Spleen (tissue), 7 donors: ENCODE data around the gene SLC7A6.

ENCODE experiments used
- POLR2A ChIP-seq, 3 donors: fragments of 450-650 bp; IDR thresholded peaks; one replicate each; pipeline ENCODE4 v1.5.1; 2017; ENCODE audit warnings: antibody characterized with exemption in 3 of 3, mild to moderate bottlenecking in 1 of 3
- POLR2AphosphoS5 ChIP-seq, 3 donors: sonication (generic); formaldehyde crosslinking; IDR thresholded peaks; one replicate each; pipeline ENCODE4 v1.5.1; 2017; ENCODE audit warnings: antibody characterized with exemption in 3 of 3
- TF ChIP-seq, protein P1 (sequence below), 11 experiments: fragments of 200-600 bp in 7 of 11; fragments of 450-650 bp in 4 of 11; sonication (generic) in 4 of 11; IDR thresholded peaks in 8 of 11; conservative IDR thresholded peaks in 3 of 11; 1 replicate in 7 of 11; 2 replicates in 4 of 11; pipeline versions ENCODE4 v1.4.0 to v1.8.0; 2016 to 2021; ENCODE audit warnings: antibody characterized with exemption in 11 of 11, inconsistent platforms in 4 of 11, mild to moderate bottlenecking in 1 of 11
- donor health status: DM: no; HTN: no; CAD: no; lungs with moderate emphysema.
- donor health status: DM: no; HTN: no; CAD: no.
- donor health status: DM: no; HTN: no; CAD: no.

DNA sequence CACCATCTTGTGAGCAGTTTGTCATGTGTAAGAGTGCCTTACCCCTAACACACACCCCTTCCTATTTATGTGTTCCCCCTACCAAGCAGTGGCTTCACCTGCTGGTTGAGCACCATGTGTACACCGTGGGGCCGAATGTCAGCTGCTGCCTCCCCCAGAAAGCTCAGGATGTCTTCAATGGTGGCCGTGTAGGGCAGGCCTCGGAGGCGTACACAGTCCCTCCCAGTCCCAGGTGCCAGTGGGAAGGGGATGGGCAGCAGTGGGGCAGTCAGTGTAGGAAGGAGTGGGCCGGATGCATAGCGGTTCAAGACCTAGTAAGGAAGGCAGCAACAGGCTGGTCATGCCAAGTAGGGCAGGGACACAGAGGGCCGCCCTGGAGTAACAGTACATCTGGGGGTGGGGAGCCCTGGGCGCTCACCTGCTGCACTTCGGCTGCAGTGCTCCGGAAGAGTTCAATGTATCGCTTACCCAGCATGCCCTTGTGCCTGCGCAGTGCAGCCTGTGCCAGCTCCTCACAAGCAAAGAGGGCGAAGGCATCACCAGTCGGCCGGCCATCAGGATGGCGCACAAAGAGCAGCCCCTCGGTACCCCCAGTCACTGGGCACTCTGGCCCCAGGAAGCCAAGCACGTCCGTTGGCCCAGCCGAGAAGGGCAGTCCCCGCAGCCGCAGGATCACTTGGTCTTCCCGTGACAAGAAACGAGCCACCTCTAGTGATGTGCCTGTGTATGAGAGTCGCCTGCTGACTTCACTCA, 32.8 kb upstream of the SLC7A6 start:
- TF ChIP-seq, protein P1, sequence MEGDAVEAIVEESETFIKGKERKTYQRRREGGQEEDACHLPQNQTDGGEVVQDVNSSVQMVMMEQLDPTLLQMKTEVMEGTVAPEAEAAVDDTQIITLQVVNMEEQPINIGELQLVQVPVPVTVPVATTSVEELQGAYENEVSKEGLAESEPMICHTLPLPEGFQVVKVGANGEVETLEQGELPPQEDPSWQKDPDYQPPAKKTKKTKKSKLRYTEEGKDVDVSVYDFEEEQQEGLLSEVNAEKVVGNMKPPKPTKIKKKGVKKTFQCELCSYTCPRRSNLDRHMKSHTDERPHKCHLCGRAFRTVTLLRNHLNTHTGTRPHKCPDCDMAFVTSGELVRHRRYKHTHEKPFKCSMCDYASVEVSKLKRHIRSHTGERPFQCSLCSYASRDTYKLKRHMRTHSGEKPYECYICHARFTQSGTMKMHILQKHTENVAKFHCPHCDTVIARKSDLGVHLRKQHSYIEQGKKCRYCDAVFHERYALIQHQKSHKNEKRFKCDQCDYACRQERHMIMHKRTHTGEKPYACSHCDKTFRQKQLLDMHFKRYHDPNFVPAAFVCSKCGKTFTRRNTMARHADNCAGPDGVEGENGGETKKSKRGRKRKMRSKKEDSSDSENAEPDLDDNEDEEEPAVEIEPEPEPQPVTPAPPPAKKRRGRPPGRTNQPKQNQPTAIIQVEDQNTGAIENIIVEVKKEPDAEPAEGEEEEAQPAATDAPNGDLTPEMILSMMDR (IDR thresholded peaks at IDR 0.05 in 8 of 11, conservative IDR thresholded peaks at IDR 0.05 in 3 of 11): no peak
- TF ChIP-seq POLR2A (IDR thresholded peaks at IDR 0.05) (no peak), POLR2AphosphoS5 (IDR thresholded peaks at IDR 0.05) (peak in 1 of 3 donors; percentile 45)
